Suppressor macrophage (primary cell): ENCODE measurements around the gene PRXL2C.
"Not testable (repeated sequence)": the region's sequence is repeated elsewhere in the genome, so short reads cannot be mapped to it uniquely, and the experiment has no call there.

Experiments used
- DNase-seq, 4 experiments: peaks; one replicate each; pipeline ENCODE4 v3.0.0-alpha.2; 2020 to 2022

Gene PRXL2C

DNA sequence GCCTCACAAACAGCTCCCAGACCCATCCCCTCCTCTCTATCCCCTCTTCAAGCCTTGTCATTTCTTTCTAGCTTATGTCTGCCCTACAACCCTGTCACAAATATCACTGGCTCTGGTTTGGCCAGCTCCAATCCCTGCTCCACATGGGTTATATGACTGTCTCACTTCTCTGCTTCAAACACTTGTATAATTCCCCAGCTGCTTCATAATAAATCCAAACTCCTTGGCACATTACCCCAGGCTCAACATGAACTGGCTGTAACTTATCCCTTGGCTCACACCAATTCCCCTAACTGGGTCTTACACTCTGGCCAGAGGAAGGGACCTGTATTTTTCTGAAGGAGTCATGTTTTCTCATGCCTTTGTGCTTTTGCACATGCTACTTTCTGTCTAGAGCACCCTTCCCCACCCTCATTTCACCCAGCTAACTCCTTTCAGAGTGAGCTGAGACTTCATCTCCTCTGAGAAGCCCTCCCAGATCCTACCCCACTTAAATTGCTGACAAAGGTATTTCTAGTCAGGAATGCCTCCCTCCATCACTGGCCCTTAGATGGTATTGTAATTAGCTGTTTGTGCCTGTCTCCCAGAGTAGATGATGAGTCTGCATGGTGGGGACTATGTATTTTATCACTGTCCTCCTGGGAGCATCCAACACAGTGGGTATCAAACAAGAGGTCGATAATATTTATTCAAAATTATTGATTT, 5.3 kb downstream of the PRXL2C start:
- no peak for DNase-seq

- DNase-seq: peak; percentile 80 to 96 (median 90)
Measured at GRCh38 chr9:96646081-96646991, 8.8 kb downstream of the PRXL2C start.

GRCh38 chr9:96644137-96644536, 11.0 kb downstream of the PRXL2C start:
- no peak for DNase-seq

DNA sequence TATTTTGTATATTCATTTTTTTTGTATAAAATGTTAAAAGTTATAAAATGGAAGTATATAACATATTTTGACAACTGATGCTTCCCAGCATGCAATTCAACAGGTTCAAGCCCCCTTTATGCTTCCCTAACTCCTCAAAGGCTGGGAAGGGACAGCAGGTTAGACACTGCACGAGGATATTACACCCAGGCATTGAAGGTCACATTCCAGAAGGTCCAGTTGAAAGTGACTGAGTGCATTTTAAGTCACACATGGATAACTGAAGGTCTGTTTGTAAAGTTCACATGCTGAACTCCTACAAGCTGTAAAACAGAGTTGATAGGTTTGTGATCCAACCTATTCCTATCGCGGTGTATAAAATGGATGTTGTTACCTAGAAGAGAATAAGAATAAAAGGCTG, 13.6 kb downstream of the PRXL2C start:
- no peak for DNase-seq

DNA sequence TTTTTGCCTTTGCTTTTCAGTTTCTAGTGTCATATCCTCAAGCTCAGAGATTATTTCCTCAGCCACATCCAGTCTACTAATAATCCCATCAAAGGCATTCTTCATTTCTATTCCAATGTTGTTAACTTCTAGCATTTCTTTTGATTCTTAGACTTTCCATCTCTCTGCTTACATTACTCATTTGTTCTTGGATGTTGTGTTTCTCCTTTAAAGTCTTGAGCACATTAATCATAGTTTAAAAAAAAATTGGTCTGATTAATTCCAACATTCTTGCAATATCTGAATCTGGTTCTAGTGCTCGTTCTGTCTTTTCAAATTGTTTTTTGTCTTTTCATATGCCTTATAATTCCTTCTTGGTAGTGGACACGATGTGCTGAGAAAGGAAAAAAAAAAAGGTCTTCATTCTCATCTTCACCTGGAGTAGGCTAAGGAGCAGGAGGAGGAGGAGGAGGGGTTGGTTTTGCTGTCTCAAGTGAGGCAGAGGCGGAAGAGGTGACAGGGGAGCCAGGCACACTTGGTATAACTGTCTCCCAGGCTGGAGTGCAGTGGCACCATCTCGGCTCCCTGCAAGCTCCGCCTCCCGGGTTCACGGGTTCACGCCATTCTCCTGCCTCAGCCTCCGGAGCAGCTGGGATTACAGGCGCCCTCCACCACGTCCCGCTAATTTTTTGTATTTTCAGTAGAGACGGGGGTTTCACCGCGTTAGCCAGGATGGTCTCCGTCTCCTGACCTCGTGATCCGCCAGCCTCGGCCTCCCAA, 16.3 kb downstream of the PRXL2C start:
- DNase-seq: no peak

GRCh38 chr9:96636368-96636767, 18.7 kb downstream of the PRXL2C start:
- no peak for DNase-seq

- not testable (repeated sequence) for DNase-seq
Measured at GRCh38 chr9:96633579-96633978, 21.5 kb downstream of the PRXL2C start.

GRCh38 chr9:96626912-96627311, 28.2 kb downstream of the PRXL2C start:
- no peak for DNase-seq

- DNase-seq: no peak
Measured at GRCh38 chr9:96621618-96622017, 33.5 kb downstream of the PRXL2C start.

DNA sequence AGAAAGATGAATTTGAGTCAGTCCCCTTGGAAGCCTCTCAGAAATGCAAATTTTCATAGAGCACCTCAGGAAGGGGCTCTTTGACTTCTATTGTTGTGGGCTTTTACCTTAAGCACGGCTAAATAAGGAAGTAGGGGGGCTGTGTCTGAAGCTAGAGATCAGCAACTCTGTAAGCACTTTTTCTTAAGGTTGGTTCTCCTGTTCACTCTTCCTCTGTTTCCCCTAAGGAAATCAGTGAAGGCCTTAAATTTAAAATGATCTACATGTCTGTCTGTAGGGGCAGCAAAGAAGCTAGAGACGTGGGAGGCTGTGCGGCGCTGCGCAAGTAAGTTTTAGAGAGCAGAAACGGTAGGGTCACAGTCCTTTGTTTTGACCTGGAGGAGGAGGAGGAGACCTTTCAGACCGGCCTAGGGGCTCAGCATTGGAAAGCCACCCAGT, 34.3 kb downstream of the PRXL2C start:
- no peak for DNase-seq

- DNase-seq: no peak
Measured at GRCh38 chr9:96620181-96620514, 35.0 kb downstream of the PRXL2C start.

DNA sequence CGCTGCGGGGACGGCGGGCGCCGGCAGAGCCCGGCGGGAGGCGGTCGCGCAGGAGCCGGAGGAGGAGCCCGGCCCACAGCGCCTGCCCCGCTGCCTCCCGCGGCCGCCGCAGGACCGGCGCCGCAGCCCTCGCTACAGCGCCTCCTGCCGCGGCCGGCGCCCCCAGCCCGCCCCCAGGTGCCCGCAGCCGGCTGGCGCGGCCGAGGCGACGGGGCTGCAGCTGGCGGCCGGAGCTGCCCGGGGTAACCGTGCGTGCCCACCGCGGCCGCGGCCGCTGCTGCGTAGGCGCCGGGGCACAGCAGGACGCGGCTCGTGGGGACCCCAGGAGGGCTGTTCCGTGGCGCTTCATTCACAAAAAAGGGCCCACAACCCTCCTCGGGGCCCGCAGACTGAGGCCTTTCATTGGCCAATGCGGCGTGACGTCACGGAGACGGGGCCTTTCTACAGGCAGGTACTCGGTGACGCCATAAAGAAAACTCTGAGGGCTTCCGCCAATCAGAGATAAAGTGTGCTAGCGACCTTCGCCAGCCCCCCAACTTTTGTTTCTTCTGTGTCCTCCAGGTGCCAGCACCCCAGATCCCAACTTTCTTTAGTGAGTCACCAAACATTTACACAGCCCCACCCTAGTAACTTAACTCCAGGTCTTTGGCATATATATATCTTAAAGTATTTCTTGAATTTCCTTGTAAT, 35.5 kb downstream of the PRXL2C start, which contains the start of gene CDC14B:
Gene CDC14B, minus strand, starts transcription at position 353 of the 690 bp plus-strand sequence. CDS start 465 bp downstream, outside the sequence.
- peak; percentile 60 to 81 (median 73) for DNase-seq

DNA sequence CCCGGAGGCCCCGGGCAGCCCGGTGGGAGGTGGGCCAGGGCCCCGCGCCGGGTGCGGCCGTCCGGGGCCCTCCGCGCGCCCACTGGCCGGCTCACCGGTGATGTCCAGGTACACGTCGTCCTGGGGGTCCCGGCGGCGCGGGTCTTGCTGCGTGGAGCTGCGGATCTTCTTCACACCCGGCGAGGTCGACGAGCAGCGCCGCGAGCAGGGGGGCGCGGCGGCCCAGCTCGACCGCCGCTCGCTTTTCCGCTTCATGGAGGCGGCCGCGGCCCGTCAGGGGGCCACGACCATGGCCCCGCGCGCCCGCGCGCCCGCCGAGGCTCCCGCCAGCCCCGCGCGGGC, 36.0 kb downstream of the PRXL2C start:
- DNase-seq: no peak

DNA sequence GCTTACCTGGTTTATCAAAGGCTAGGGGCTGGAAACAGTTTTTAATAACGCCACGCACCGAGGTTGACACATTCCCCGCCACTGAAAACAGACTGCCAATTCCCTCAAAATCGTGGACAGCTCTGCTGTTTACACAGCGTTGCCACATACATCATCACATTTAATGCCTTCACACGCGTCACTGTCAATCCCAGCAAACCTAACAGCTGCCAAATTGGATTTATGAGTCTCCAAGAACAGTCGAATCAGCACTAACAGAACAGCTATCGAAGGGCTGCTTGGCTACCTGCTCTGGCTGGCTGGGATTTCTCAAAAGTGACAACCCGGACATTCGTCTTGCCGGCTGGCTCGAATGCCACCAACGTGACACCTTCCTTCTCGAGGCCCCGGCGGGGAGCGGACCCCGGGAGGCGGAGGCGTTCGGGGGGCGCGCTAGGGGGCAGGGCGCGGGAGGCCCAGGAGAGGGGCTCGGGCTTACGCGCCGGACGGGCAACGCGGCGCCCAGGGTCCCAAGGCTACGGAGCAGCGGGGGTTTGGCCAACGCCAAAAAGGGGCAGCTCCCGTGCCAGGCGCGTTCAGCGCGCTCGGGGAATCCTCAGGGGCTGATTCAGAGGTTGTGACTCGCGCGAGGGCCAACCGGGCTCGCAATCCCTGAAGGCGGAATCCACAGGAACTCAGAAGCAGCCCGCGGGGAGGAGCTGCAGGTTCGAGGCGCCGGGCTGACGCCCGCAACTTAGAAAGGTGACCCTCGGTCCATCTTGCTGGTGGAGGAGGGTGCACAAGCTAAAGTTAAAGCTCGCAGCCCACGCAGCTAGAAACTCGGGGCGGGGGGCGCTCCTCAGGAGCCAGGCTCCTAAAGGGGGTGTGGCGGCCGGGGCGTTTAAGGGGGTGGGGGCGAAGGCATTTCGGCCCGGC, 36.7 kb downstream of the PRXL2C start:
- DNase-seq: peak in 3 of 4 experiments; percentile 25 to 42 (median 36)

GRCh38 chr9:96617439-96618185, 37.5 kb downstream of the PRXL2C start:
- DNase-seq: no peak

DNA sequence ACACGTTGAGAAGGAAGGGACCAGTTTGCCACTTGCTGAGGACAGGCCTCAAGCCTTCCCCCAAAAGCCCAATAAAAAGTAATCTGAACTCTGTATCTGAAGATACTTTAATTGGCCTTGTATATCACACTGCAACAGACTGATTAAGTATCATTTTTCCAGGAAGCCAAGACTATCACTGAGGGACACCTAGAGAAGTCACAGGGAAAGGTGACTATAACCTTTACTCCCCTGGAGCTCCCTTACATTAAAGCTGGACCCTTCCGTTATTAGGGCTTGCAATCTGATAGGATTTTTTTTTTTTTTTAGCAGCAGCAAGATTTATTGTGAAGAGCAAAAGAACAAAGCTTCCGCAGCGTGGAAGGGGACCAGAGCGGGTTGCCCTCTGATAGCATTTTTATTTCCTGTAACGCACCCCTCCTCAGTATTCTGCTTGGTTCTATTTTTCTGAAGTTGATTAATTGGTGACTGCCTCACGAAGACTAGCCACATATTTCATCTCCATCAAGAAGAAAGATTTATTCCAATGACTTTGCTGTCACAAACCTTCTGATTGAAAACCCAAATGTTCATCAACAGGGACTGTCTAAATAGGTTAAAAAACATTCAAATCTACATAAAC, 38.2 kb downstream of the PRXL2C start:
- DNase-seq: no peak

GRCh38 chr9:96615411-96615810, 39.7 kb downstream of the PRXL2C start:
- no peak for DNase-seq

- not testable (repeated sequence) for DNase-seq
Measured at GRCh38 chr9:96614664-96615063, 40.5 kb downstream of the PRXL2C start.

DNA sequence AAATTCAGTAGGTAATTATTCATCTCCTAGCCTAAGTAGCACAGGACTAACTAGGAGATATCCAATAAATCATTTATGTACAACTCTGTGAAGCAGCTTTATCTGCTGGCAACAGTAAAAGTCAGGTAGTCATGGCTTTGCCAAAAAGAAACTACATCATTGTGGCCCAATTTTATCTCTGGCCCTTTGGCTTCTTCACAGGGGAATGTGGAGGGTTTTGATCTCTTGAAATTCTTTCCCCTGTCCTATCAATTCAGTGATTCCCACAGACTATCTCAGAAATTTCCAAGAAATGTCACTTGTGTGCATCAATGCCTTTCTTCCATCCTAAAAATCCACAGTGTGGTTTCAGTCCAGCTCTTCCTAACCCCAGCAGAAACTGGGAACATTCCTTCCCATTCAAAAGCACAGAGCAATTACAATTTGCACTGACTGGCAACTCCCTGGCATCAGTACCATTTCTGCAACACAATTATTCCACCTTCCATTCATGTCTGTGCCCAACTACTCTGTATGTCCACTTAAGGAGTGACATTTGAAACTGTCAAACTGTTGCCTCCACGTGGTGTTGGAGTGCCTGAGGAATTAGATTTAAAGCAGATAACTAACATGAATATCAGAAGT, 42.0 kb downstream of the PRXL2C start:
- no peak for DNase-seq
